ENCODE results near the gene ZNF219. TPM values are rescaled to one million over a fixed set of nuclear protein-coding genes. Genes with fewer than 3 reads are reported as not detected.

ZNF219 gene
- total RNA-seq, 2 experiments from 2014 or later: 9.8 to 15.5 TPM

DNA sequence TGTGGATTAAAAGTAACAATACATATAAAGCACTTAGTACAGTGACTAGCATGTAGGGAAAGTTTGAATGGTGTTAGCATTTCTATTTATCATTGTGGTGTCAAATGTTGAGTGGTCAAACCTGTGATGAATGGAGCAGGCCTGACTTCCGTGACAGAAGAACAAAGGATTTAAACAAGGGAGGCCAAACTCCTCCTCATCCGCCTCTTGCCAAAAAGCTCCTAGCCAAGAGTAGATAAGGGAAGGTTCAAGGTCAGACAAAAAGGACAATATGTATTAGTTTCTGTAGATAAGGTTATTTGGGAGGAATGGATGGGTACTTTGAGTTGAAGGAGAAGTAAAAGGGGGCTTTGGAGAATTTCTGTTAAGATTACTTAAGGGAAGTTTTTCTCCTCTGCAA, 49.8 kb downstream of the ZNF219 start:
- H3K9me2 ChIP-seq (ENCODE audit: insufficient read depth, low read length): no peaks in the 10 kb centered on the region
- H3K4me2 ChIP-seq (ENCODE audit: low read length): no peak overlapping the region
- no peak overlapping the region for H3K4me3 ChIP-seq (ENCODE audit: low read depth, low read length, poor library complexity, severe bottlenecking)
- no peak for DNase-seq (ENCODE audit: low spot score)
- no peaks in the 10 kb centered on the region for H3K79me2 ChIP-seq (ENCODE audit: insufficient read depth, low read depth, low read length)
- H3K36me3 ChIP-seq (ENCODE audit: insufficient read depth, low read length): no peaks in the 10 kb centered on the region
- no TSS peak for BruUV-seq (replicated peaks)
- no peaks in the 10 kb centered on the region for H3K4me1 ChIP-seq (ENCODE audit: insufficient read depth, low read length, poor library complexity, severe bottlenecking)
- no peaks in the 10 kb centered on the region for H4K20me1 ChIP-seq (ENCODE audit: insufficient read depth, low read length)
- no peak overlapping the region for H3K27ac ChIP-seq (ENCODE audit: low read depth, low read length, poor library complexity, severe bottlenecking)
- CTCF ChIA-PET (ENCODE audit: unreplicated experiment): interaction anchor here (0.8 to 0.9 kb wide), 2 partner anchors 22 to 33 kb away, joined by 5 to 13 read pairs; no protein-coding TSS in a partner anchor
- intact Hi-C loops (cut with micrococcal nuclease; ENCODE audit: unreplicated experiment): no loop called here
- H2AFZ ChIP-seq (ENCODE audit: low read length): no peak overlapping the region
- TF ChIP-seq EZH2phosphoT487 (IDR thresholded peaks at IDR 0.05; ENCODE audit: borderline replicate concordance, low read depth, low read length): no peak
- TF ChIP-seq, protein P1, sequence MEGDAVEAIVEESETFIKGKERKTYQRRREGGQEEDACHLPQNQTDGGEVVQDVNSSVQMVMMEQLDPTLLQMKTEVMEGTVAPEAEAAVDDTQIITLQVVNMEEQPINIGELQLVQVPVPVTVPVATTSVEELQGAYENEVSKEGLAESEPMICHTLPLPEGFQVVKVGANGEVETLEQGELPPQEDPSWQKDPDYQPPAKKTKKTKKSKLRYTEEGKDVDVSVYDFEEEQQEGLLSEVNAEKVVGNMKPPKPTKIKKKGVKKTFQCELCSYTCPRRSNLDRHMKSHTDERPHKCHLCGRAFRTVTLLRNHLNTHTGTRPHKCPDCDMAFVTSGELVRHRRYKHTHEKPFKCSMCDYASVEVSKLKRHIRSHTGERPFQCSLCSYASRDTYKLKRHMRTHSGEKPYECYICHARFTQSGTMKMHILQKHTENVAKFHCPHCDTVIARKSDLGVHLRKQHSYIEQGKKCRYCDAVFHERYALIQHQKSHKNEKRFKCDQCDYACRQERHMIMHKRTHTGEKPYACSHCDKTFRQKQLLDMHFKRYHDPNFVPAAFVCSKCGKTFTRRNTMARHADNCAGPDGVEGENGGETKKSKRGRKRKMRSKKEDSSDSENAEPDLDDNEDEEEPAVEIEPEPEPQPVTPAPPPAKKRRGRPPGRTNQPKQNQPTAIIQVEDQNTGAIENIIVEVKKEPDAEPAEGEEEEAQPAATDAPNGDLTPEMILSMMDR (conservative IDR thresholded peaks at IDR 0.05; ENCODE audit: low read length): no peak
- POLR2A ChIA-PET: interaction anchor here (1.1 kb wide), 1 partner anchor 39 kb away, joined by 3 read pairs; no protein-coding TSS in a partner anchor
- no peaks in the 10 kb centered on the region for H3K9me3 ChIP-seq (ENCODE audit: low read length)

DNA sequence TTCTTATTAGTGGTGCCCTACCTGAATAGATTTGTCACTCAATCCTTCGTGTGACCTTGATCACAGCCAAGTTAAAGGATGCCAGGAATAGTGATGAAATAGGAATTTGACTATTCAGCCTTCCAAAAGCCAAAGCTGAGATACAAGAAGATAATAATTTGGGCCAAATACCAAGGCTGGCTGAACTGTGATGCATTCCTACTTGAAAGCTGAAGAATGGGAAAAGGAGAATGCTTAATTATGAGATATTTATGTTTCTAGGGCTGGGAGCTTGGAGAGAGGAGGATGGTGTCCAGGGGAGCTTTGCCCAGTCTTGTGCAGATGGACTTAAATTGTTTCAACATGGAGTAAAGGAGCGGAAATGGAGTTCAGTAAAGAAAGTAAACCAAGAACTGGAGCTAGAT, 51.1 kb downstream of the ZNF219 start:
- ChIA-PET CTCF (ENCODE audit: unreplicated experiment) (interaction anchor here (0.9 kb wide), 1 partner anchor 24 kb away, joined by 5 read pairs; no protein-coding TSS in a partner anchor), POLR2A (interaction anchor here (0.6 to 1.8 kb wide), 2 partner anchors 12 to 42 kb away, joined by 3 to 5 read pairs; no protein-coding TSS in a partner anchor)
- BruUV-seq (replicated peaks): no TSS peak
- no peak overlapping the region for H3K27ac ChIP-seq (ENCODE audit: low read depth, low read length, poor library complexity, severe bottlenecking)
- no peaks in the 10 kb centered on the region for H4K20me1 ChIP-seq (ENCODE audit: insufficient read depth, low read length)
- no peaks in the 10 kb centered on the region for H3K4me1 ChIP-seq (ENCODE audit: insufficient read depth, low read length, poor library complexity, severe bottlenecking)
- intact Hi-C loops (cut with micrococcal nuclease; ENCODE audit: unreplicated experiment): no loop called here
- no peaks in the 10 kb centered on the region for H3K9me2 ChIP-seq (ENCODE audit: insufficient read depth, low read length)
- no peaks in the 10 kb centered on the region for H3K79me2 ChIP-seq (ENCODE audit: insufficient read depth, low read depth, low read length)
- H3K4me3 ChIP-seq (ENCODE audit: low read depth, low read length, poor library complexity, severe bottlenecking): no peak overlapping the region
- no peaks in the 10 kb centered on the region for H3K36me3 ChIP-seq (ENCODE audit: insufficient read depth, low read length)
- H3K4me2 ChIP-seq (ENCODE audit: low read length): no peak overlapping the region
- no peak overlapping the region for H2AFZ ChIP-seq (ENCODE audit: low read length)
- TF ChIP-seq EZH2phosphoT487 (IDR thresholded peaks at IDR 0.05; ENCODE audit: borderline replicate concordance, low read depth, low read length): no peak
- TF ChIP-seq, protein P1 (conservative IDR thresholded peaks at IDR 0.05; ENCODE audit: low read length): no peak
- no peaks in the 10 kb centered on the region for H3K9me3 ChIP-seq (ENCODE audit: low read length)
- DNase-seq (ENCODE audit: low spot score): no peak

DNA sequence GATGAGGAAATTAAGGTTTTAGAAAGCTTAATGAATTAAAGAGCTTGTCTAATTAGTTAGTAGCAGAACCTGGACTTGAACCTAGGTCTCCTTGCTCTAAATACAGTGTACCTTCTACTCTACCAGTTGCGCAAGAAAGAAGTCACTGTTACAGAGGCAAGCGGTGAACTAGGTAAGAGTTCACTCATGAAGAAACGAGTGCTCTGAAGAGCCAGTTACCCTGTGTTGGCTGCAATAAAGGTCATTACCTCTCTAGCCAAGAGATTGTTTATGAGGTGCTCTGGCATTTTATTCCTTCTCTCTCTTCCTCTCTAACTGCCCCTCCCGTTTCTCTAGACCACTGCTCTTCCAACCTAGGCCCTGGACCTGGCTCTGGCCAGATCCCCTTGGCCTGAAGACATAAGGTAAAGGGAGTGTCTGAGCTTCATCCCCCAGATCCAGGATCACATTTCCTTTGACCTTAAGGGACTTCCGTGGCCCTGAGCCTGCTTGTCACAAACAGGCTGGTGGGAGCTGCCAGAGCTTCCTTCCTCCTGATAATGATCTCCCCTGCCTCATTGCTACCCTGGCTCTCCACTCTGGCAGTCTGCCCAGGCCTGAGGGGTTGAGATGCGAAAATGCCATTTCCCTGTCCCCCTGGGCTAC, 54.4 kb downstream of the ZNF219 start:
- intact Hi-C loops (cut with micrococcal nuclease; ENCODE audit: unreplicated experiment): no loop called here
- no peaks in the 10 kb centered on the region for H4K20me1 ChIP-seq (ENCODE audit: insufficient read depth, low read length)
- no peaks in the 10 kb centered on the region for H3K9me3 ChIP-seq (ENCODE audit: low read length)
- no peak for DNase-seq (ENCODE audit: low spot score)
- BruUV-seq (replicated peaks): no TSS peak
- H2AFZ ChIP-seq (ENCODE audit: low read length): no peak overlapping the region
- H3K9me2 ChIP-seq (ENCODE audit: insufficient read depth, low read length): no peaks in the 10 kb centered on the region
- CTCF ChIA-PET (ENCODE audit: unreplicated experiment): no interaction called here
- H3K4me1 ChIP-seq (ENCODE audit: insufficient read depth, low read length, poor library complexity, severe bottlenecking): no peaks in the 10 kb centered on the region
- H3K4me3 ChIP-seq (ENCODE audit: low read depth, low read length, poor library complexity, severe bottlenecking): no peak overlapping the region
- no peak for TF ChIP-seq EZH2phosphoT487 (IDR thresholded peaks at IDR 0.05; ENCODE audit: borderline replicate concordance, low read depth, low read length)
- TF ChIP-seq, protein P1 (conservative IDR thresholded peaks at IDR 0.05; ENCODE audit: low read length): no peak
- no peak overlapping the region for H3K27ac ChIP-seq (ENCODE audit: low read depth, low read length, poor library complexity, severe bottlenecking)
- no peaks in the 10 kb centered on the region for H3K79me2 ChIP-seq (ENCODE audit: insufficient read depth, low read depth, low read length)
- no peak overlapping the region for H3K4me2 ChIP-seq (ENCODE audit: low read length)
- POLR2A ChIA-PET: interaction anchor here (0.5 to 0.8 kb wide), 3 partner anchors 66 to 177 kb away, joined by 4 to 7 read pairs (median 6); no protein-coding TSS in a partner anchor
- no peaks in the 10 kb centered on the region for H3K36me3 ChIP-seq (ENCODE audit: insufficient read depth, low read length)
